ENCODE results near the gene NUDT16L1.
"Not testable (repeated sequence)": the region's sequence is repeated elsewhere in the genome, so short reads cannot be mapped to it uniquely, and the experiment has no call there.

Gene NUDT16L1

DNA sequence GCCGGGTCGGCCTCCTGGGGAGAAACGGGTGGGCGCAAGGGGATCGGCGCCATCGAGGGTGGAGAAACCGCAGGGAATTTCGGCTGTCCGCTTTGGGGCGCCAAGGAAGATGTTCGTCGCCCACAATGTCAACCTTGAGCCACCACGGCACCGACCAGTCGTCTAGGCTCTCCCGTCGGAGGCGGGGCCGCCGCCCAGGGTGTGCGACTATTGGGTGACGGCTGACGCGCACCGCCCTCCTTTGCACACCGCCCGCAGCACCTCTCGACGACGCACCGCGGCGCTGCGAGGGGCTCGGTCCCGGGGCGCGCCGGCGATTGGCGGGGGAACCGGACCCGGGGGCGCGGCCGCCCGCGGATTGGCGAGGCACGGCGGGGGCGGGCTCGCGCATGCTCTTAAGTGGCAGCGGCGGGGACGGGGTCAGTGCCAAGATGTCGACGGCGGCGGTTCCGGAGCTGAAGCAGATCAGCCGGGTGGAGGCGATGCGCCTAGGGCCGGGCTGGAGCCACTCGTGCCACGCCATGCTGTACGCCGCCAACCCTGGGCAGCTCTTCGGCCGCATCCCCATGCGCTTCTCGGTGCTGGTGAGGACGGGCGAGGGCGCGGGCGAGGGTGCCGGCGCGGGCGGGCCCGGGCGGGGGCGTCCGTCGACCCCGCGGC is at the start of gene NUDT16L1:
TSS of gene NUDT16L1 (plus strand) at position 267 of the 660 bp plus-strand sequence. CDS start at position 432, 165 bp downstream.
- in situ Hi-C loops (cut with MboI; ENCODE audit: low sequenced_read_pairs) = no loop called here

DNA sequence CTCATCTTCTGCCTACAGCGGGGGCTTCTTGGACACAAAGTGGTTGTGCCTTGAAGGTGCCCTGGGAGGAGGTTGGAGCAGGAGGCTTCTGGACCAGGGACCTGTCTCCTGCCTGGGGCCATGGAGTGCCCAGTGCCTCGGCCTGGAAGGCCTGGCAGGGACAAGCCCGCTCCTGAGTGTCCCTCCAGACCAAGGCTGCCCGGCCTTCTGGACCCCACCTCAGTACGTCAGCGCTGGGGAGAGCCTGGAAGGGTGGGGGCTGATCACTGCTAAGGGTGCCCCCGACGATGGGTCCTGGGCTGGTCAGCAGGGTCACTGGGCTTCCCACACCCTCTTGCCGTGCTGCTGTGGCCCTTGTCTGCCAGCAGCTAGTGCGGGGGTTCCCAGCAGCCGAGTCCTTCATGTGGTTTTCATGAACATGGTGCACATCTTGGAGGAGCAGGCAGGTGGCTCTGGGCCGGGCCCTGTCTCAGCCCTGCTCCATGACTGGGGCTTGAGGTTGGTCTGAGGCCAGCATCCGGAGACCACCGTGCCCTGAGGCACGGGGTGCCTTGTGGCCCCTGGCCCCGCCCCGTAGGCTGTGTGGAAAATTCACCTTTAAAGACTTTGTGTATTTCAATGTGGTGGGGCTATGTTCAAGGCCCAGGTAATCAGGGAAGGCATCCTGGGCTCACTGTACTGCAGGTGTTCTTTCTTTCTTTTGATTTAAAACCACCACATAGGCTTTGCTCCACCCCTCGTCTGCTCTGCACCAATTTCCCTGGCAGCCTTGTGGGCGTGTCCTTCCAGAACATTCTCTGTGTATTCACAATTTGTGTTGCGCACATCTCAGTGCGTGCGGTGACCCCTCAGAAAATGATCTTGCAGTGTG is 46.4 kb upstream of the NUDT16L1 start:
- in situ Hi-C loops (cut with MboI; ENCODE audit: low sequenced_read_pairs) = no loop called here

DNA sequence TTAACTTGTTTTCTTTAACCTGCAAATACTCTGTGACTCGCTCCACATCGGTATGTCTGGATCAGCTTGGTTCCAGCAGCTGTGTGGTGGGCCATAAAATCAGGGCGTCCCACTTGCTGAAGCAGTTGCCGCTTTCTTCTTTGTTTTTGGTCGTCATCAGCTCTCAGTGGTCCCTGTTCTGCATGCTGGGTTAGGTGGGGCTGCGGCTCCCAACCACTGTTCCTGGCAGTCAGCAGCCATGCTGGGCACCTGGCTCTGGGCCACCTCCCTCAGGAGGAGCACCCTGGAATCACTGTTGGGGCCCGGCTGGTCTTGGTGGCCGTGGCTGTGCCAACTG is 45.8 kb upstream of the NUDT16L1 start:
- in situ Hi-C loops (cut with MboI; ENCODE audit: low sequenced_read_pairs) = no loop called here

DNA sequence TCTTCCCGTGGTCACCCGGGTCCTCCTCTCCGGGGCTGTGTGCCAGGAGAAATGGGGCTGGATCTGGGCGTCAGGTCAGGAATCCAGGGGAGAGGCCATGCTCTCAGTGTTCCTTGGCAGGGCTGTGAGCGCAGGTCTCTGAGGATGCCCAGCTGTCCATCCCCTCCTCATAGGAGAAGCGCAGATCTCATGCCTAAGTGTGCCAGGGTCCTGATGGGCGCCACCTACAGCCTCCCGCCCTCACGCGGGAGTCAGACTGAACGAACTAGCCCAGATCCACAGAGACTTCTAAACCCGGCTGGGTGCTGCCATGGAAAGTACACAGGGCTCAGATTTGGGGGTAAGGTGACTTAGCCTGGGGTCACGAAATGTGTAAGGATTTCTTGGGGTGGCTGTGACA is 44.4 kb upstream of the NUDT16L1 start:
- in situ Hi-C loops (cut with MboI; ENCODE audit: low sequenced_read_pairs) = no loop called here

DNA sequence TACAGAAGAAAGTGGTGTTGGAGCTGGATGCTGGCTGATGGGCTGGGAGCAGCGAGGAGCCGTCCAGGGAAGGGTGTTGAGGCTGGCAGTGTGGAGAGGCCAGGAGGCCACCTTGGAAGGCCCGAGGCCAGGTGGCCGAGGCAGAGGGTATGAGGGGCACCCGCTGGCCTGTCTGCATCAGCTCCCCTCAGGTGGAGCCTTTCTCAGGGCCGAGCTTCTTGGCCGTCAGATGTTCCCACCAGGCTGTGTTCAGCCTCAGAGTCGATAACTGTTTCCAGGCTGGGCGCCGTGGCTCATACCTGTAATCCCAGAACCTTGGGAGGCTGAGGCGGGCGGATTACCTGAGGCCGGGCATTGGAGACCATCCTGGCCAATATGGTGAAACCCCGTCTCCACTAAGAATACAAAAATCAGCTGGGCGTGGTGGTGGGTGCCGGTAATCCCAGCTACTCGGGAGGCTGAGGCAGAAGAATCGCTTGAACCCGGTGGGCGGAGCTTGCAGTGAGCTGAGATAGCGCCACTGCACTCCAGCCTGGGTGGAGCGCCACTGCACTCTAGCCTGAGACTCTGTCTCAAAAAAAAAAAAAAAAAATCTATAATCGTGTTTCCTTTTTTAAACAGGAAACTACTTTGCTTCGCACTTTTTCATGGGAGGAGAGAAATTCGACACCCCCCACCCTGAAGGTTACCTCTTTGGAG is 43.5 kb upstream of the NUDT16L1 start:
- in situ Hi-C loops (cut with MboI; ENCODE audit: low sequenced_read_pairs) = no loop called here

DNA sequence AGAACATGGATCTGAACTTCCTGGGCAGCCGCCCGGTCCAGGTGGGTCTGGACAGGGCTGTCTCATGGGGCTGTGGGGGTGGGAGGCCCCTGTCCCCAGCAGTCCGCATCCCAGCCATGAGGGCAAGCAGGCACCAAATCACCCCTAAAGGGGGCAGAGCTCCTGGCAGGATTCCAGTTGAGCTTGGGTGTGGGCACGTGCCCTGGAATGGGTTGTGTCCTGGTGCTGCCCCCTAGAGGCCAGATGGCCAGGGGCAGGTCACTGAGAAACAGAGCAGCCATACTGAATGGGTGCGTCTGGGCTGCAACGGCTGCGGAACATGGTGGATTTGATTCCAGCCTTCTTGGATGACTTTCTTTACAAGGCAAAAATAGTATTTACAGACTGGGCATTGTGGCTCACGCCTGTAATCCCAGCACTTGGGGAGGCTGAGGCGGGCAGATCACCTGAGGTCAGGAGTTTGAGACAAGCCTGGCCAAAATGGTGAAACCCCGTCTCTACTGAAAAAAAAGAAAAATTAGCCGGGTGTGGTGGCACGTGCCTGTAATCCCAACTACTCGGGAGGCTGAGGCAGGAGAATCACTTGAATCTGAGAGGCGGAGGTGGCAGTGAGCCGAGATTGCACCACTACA is 42.8 kb upstream of the NUDT16L1 start:
- in situ Hi-C loops (cut with MboI; ENCODE audit: low sequenced_read_pairs) = not testable (repeated sequence)

DNA sequence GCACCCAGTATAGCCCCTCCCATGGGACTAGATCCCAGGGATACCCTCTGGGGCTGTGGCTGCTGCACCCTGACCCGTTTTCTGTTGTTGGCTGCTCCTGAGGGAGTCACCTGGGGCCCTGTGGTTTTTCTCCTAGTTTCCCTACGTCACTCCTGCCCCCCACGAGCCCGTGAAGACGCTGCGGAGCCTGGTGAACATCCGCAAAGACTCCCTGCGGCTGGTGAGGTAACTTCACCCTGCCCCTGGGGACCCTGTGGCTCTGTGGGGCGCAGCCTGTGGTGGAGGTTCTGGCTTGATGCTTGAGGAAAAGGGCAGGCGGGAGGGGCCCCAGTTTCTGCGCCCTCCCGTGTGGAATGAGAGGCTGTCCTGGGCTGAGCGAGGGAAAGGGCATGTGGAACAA is 41.5 kb upstream of the NUDT16L1 start:
- in situ Hi-C loops (cut with MboI; ENCODE audit: low sequenced_read_pairs) = no loop called here

DNA sequence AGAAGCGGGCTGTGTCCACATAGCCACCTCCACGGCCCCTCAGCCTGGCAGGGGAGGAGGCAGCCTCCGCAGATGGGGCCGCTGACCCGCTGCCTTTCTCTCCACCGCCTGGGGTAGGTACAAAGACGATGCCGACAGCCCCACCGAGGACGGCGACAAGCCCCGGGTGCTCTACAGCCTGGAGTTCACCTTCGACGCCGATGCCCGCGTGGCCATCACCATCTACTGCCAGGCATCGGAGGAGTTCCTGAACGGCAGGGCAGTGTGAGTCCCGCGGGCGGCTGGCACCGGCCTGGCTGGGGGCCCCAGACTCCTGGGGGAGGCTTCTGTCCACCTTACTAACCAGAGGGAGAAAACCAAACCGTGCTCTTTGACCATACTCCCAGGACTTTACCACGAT is 40.8 kb upstream of the NUDT16L1 start:
- in situ Hi-C loops (cut with MboI; ENCODE audit: low sequenced_read_pairs) = no loop called here

DNA sequence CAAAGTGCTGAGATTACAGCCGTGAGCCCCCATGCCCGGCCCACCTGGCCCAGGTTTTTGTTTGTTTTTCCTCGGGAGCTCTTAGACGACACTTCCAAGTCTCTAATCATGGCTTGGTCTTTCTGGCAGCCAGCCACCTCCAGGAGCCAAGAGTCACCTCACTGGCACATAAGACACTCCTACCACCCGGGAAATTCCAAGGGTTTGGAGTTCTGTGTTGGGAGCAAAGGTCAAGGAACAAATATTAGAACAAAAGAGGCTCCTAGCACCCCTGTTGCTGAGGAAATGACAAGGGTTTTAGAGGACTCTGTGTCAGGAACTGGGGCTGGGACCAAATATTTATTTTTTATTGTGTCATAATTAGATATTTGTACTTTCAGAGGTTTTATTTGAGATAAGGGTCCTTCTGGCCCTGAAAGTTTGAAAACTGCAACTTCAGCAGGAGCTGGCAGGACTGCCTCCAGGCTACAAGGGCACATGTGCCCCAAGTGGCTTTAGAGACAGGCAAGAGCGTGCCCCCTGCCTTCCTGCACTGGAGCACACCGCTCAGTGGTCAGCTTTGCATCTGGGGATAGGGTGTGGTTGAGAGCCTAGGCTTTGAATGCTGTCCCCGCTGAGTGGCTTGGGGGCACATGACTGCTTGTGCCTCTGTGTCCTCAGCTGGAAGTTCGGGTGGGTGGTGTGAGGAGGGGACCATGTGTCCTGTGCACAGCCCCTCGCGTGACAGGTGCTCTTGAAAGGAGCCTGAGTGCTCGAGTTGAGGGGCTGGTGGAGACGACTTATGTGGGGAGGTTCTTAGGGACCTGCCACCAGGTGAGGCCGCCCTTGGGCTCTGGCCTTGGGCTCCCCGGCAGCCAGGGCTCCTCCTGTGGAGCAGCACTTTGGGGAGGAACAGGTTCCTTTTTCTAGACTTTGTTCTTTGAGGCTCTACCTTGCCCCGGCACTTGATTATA is 39.1 kb upstream of the NUDT16L1 start:
- in situ Hi-C loops (cut with MboI; ENCODE audit: low sequenced_read_pairs) = no loop called here

DNA sequence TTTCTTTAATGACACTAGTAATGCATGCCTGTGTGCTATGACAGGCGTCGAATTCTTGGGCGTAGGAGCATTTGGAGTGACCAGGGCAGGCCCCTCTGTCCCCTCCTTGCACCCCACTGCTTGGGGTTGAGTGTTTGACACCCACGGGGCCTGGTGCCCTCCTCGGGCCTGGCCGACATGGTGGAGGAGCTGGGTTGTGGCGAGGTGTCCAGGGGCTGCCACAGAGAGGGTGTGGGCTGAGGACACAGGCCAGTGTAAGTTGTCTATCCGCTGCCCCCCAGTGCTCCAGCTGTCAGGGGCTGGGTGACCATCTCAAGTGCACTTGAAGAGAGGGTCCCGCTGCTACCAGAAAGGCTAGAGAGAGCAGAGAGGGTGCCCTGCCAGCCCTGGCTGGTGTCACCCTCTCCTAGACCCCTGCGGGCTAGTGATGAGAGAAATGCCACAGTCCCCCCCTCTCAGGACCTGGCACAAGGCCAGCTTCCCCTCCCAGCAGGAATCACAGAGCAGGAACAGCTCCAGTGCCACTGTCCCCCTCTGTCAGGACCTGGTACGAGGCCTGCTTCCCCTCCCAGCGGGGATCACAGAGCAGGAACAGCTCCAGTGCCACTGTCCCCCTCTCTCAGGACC is 38.3 kb upstream of the NUDT16L1 start:
- in situ Hi-C loops (cut with MboI; ENCODE audit: low sequenced_read_pairs) = no loop called here

DNA sequence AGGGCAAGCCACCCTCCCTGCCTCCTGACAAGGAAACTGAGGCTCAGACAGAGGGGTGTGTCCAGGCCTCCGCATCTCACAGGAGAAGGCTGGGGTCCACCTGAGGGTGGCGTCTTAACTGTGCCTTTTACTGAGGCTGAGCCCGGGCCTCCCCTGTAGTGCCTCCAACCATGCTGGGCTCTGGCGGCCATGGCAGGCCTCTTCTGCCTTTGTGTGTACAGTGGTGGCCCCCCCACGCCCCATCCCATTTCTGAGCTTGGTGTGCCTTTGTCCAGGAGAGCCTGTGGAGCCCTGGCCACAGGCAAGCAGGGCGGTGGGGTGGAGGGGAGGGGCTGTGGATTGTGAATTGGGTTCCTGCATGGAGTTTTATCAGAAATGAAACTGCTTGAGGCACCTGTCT is 37.6 kb upstream of the NUDT16L1 start:
- in situ Hi-C loops (cut with MboI; ENCODE audit: low sequenced_read_pairs) = no loop called here

DNA sequence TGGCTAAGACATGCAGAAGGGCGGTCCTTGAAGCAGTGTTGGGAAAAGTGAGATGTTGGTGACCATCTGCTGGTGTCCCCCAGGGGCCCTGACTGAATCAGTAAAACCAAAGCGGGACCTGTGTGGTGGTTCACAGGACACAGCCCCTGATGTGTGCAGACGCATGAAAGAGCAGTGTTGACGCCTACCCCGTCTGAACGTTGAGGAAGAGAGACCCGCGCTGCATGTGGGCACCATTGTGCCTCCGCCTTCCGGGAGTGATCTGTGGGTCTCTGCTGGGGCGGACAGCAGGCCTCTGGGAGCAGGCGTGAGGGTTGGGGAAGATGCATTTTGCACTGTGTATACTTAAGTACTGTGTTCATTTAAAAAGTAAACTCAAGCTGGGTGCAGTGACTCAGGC is 37.1 kb upstream of the NUDT16L1 start:
- in situ Hi-C loops (cut with MboI; ENCODE audit: low sequenced_read_pairs) = no loop called here

DNA sequence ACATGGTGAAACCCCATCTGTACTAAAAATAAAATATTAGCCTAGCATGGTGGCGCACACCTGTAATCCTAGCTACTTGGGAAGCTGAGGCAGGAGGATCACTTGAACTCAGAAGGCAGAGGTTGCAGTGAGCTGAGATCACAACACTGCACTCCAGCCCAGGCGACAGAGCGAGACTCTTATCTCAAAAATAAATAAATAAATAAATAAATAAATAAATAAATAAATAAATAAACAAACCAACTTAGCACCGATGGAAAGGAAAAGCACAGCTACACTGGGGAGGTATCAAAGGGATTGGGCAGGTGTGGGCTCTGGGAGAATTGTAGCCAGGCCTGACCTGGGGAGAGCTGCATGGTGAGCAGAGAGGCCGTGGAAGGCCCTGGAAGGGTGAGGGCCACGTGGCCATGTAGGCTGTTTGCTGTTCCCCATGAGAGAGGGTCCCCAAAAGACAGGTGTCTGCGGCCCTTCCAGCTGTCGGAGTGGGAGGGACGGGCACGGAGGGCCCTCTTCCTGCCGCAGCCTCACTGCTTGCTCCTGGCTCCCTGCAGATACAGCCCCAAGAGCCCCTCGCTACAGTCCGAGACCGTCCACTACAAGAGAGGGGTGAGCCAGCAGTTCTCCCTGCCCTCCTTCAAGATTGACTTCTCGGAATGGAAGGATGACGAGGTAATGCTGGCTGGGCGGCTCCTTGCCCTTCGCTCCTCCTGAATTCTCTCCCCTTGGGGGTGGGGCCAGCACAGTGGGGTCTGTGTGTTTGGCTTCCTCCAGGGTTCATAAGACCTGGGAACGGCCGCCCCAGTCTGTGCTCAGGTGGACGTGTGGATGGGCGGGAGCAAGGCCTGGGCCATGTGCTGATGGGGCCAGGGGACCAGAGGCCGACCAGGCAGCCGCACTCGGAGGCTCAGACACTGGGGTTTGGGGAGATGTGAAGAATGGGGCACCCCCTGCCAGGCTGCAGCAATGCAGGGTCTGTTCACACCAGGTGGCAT is 36.4 kb upstream of the NUDT16L1 start:
- in situ Hi-C loops (cut with MboI; ENCODE audit: low sequenced_read_pairs) = no loop called here

DNA sequence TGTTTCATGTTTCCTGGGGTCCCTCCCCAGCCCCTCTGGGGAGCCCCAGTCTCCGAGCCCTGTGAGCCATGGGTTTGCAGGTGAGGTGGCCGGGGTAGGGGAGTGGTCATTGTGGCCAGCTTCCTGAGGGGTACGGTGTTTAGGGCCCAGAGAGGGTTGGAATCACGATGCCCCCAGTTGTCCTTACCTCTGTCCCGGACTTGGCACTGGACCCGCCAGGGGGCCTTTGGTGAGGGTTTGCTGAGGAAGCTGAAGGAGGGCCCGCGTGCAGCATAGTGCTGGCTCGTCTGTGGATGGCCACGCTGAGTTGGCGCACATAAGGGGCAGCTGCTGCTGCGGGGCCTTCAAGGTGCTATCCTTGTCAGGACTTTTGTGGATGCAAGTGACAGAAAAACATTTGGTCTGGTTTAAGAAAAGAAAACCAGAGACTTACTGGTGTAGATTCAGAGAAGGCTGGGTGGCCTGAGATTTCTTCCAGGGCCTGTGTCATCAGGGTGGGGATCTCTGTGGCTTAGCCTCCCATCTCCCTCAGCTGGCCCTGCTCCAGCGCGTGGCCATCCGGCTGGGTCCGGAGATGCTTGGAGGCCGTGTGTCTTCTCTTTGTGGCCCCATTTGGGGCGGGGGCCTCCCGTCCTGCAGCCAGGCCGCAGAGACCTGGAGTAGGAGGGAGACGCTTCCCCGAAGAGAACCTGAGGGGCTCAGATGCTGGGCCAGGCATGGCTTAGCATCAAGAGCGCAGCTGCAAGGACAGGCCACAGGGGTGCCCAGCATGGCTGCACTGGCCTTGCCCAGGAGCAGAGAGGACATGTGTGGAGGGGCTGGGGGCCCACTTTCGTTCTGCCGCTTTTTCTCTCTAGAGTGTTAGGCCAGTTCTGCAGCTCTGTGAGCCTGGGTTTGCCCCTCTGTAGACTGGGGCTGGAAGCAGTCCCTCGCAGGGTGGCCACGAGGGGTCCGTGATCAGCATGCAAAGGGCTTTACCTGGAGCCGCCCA is 33.7 kb upstream of the NUDT16L1 start:
- in situ Hi-C loops (cut with MboI; ENCODE audit: low sequenced_read_pairs) = no loop called here

DNA sequence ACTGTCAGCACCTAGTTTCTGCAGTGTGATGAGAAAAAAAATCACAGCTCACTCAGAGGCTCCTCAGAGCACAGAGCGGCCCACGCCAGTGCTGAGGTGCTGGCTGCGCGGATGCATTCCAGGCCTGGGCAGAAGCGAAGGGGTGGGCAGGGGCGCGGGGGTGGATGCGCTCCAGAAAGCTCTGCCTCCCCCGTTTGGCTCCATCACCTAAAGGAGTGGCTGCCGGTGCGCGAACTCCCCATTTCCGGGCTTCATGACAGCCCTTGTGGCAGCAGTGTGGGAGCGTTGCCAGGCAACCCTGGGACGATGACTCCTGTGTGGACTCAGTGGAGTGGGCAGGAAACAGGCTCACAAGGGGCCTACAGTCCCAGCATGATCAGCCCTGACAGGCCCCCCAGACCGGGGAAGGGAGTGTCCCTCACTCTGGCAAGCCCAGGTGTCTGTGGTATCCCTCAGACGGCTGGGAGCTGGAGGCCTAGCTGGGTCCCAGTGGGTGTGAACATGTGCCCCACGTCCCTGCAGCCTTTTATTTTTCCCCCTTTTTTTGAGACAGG is 32.8 kb upstream of the NUDT16L1 start:
- in situ Hi-C loops (cut with MboI; ENCODE audit: low sequenced_read_pairs) = no loop called here

DNA sequence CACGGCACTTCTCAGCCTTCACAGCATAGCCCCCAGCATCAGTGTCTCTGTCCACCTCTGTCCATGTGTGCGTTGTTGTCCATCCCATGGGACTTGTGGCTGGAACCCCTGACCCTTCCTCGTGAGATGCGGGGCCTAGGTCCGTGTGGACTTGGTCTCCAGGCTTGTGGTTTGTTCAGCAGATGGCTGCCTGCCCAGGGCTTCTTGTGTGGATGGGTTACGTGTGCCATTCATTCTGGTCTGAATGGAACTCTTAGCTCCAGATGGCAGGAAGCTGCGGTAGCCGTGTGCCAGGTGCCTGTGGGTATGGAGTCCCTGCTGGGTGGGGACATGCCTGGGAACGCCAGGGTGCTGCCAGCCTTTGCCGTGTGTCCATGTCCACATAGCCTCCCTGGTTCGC is 31.7 kb upstream of the NUDT16L1 start:
- in situ Hi-C loops (cut with MboI; ENCODE audit: low sequenced_read_pairs) = no loop called here

DNA sequence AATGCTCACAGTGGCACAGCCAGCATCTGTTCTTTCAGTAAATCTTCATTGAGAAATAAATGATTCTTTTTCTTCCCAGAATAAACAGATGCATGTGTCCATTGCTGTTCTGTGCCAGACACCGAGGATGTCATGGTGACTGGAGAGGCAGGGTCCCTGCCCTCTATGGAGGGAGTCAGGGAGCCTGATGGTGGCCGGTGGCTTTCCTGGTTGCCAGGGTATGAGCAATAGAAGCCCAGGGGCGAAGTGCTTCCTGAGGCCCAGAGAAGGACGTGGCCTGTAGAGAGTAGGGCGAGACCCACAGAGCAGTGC is 29.9 kb upstream of the NUDT16L1 start:
- in situ Hi-C loops (cut with MboI; ENCODE audit: low sequenced_read_pairs) = no loop called here
